Spleen (tissue), 7 donors: Measurements from ENCODE around the gene CCDC9.

Experiments
- POLR2A ChIP-seq, 3 donors: fragments of 450-650 bp; IDR thresholded peaks; one replicate each; pipeline ENCODE4 v1.5.1; 2017; ENCODE audit warnings: antibody characterized with exemption in 3 of 3, mild to moderate bottlenecking in 1 of 3
- POLR2AphosphoS5 ChIP-seq, 3 donors: sonication (generic); formaldehyde crosslinking; IDR thresholded peaks; one replicate each; pipeline ENCODE4 v1.5.1; 2017; ENCODE audit warnings: antibody characterized with exemption in 3 of 3
- TF ChIP-seq, protein P1 (sequence below), 11 experiments: fragments of 200-600 bp in 7 of 11; fragments of 450-650 bp in 4 of 11; sonication (generic) in 4 of 11; IDR thresholded peaks in 8 of 11; conservative IDR thresholded peaks in 3 of 11; 1 replicate in 7 of 11; 2 replicates in 4 of 11; pipeline versions ENCODE4 v1.4.0 to v1.8.0; 2016 to 2021; ENCODE audit warnings: antibody characterized with exemption in 11 of 11, inconsistent platforms in 4 of 11, mild to moderate bottlenecking in 1 of 11
- donor health status: DM: no; HTN: no; CAD: no; lungs with moderate emphysema.
- donor health status: DM: no; HTN: no; CAD: no.
- donor health status: DM: no; HTN: no; CAD: no.

DNA sequence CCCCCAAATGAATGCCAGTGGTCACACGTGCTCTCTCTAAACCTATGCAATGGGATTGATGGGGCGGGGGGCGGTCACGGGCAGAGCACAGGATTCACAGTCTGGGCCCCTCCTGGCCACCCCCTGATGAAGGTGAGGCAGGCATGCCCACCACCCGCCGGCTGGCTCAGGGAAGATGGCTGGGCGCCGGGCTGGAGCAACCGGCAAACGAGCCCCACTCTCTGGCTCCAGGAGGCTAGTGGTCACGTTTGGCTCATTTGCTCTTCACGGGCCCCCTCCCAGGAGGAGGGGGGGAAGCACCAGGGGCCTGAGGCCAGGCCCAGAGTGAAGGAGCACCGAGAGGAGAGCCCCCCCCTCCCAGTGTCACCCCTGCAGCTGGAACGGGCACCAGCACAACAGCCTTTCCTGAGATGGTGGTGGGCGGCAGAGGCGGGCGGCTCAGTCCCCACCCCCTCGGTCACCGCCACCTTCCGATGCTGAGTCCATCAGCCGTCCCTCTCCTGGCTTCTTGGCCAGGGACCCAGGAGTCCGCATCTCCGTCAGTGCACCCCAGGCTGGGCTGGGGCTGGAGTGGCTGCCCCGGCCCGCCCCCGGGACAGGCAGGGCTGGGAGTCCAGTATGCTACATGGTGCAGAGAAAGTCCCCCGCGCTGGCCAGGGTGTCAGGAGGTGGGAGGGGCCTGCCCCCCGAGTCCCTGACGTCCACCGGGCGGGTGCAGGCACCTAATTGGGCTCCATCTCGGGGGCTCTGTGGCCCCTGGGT, 35.1 kb upstream of the CCDC9 start:
- TF ChIP-seq POLR2A (IDR thresholded peaks at IDR 0.05): no peak
- TF ChIP-seq, protein P1, sequence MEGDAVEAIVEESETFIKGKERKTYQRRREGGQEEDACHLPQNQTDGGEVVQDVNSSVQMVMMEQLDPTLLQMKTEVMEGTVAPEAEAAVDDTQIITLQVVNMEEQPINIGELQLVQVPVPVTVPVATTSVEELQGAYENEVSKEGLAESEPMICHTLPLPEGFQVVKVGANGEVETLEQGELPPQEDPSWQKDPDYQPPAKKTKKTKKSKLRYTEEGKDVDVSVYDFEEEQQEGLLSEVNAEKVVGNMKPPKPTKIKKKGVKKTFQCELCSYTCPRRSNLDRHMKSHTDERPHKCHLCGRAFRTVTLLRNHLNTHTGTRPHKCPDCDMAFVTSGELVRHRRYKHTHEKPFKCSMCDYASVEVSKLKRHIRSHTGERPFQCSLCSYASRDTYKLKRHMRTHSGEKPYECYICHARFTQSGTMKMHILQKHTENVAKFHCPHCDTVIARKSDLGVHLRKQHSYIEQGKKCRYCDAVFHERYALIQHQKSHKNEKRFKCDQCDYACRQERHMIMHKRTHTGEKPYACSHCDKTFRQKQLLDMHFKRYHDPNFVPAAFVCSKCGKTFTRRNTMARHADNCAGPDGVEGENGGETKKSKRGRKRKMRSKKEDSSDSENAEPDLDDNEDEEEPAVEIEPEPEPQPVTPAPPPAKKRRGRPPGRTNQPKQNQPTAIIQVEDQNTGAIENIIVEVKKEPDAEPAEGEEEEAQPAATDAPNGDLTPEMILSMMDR (IDR thresholded peaks at IDR 0.05 in 8 of 11, conservative IDR thresholded peaks at IDR 0.05 in 3 of 11): no peak
- peak in 1 of 3 donors; percentile 28 for TF ChIP-seq POLR2AphosphoS5 (IDR thresholded peaks at IDR 0.05)
